ACC112 (cell line): ENCODE measurements around the gene ERCC3.

Source experiments
- H2AFZ ChIP-seq: fragments of 200-600 bp; sonication (generic); one replicate; pipeline ENCODE4 v1.6.0; 2017; ENCODE audit warnings: antibody characterized with exemption, low read length; ENCODE audit not compliant: unreplicated experiment
- H3K27ac ChIP-seq: fragments of 200-600 bp; sonication (generic); 2 replicates; pipeline ENCODE4 v1.5.1; 2014; ENCODE audit warnings: low read depth, mild to moderate bottlenecking, antibody characterized with exemption, low read length, moderate library complexity
- H3K27me3 ChIP-seq: fragments of 200-600 bp; sonication (generic); 2 replicates; pipeline ENCODE4 v1.6.1; 2014; ENCODE audit warnings: mild to moderate bottlenecking, antibody characterized with exemption, low read length, moderate library complexity, mixed read lengths; ENCODE audit not compliant: insufficient read depth
- H3K36me3 ChIP-seq: fragments of 200-600 bp; sonication (generic); 2 replicates; pipeline ENCODE4 v1.6.1; 2016; ENCODE audit warnings: mild to moderate bottlenecking, antibody characterized with exemption, low read length, moderate library complexity, mixed read lengths; ENCODE audit not compliant: insufficient read depth
- H3K4me1 ChIP-seq: fragments of 200-600 bp; sonication (generic); one replicate; pipeline ENCODE4 v1.6.1; 2016; ENCODE audit warnings: low read length, mixed read lengths; ENCODE audit not compliant: insufficient read depth, unreplicated experiment, control insufficient read depth
- H3K4me3 ChIP-seq: fragments of 200-600 bp; sonication (generic); 2 replicates; pipeline ENCODE4 v1.5.1; 2014; ENCODE audit warnings: mild to moderate bottlenecking, low read depth, low read length
- H3K79me2 ChIP-seq: fragments of 200-600 bp; sonication (generic); one replicate; pipeline ENCODE4 v1.6.0; 2016; ENCODE audit warnings: low read length; ENCODE audit not compliant: control insufficient read depth, unreplicated experiment, insufficient read depth

The ERCC3 gene

DNA sequence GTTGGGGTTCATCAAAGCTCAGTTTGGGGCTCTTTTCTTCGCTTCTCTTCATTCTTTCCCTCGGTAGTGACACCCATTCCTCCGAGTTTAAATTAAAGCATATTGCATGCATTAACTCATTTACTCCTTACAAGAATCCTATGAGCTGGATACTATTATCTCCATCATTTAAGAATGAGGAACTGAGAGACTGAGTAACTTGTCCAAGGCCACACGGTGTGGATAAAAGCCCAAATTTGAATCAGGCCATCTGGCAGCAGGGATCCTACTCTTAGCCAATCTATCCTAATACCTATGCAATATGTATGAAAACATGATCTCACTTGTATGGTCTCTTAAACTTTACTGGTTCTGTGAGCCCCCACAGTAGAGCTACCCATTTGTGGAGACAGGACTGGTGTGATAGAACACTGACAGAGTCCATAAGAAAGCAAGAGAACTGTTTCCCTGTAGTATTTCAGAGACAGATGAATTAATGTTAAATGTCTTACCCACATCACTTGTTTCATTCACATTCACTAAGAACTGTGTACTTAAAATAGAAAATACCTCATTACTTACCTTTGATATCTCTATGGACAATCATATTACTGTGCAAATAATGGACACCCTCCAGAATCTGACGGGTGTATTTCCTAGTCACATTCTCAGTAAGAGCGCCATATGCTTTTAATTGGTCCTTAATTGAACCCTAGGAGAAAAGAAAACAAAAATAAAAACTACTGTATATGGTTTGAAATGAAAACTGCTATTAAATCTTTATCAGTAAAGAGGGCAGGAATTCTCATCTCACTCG, 20.4 kb upstream of the ERCC3 start:
- no peaks in the 10 kb centered on the region for H3K4me1 ChIP-seq
- no peaks in the 10 kb centered on the region for H3K27me3 ChIP-seq
- H2AFZ ChIP-seq = no peak overlapping the region
- H3K27ac ChIP-seq = no peak overlapping the region
- peaks cover 20% of the 10 kb centered on the region for H3K36me3 ChIP-seq
- H3K79me2 ChIP-seq = no peaks in the 10 kb centered on the region
- H3K4me3 ChIP-seq = no peak overlapping the region

- H3K27ac ChIP-seq = no peak overlapping the region
- no peaks in the 10 kb centered on the region for H3K79me2 ChIP-seq
- H3K36me3 ChIP-seq = peaks cover 26% of the 10 kb centered on the region
- no peaks in the 10 kb centered on the region for H3K4me1 ChIP-seq
- no peak overlapping the region for H2AFZ ChIP-seq
- H3K27me3 ChIP-seq = no peaks in the 10 kb centered on the region
- no peak overlapping the region for H3K4me3 ChIP-seq
These were observed 19.5 kb upstream of the ERCC3 start for GRCh38 chr2:127313406-127313805.

DNA sequence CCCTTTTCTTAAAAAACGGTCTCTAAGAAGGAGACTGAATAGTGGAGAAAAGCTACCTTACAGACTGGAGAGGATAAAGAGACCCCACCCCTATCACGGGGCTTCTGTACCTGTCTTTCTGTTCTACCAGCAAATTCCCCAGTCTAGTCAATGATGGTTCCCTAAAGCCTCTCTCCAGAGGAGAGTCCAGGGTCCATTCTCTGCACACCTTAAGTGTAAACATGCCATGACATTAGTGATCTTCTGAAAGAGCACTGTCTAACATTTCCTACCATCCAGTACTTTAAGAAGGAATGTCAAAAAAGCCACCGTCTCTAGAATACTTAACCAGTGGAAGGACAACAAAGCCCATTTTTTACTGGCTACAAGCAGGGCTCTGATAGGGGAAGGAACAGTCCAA, 17.0 kb upstream of the ERCC3 start:
- Histone ChIP-seq H3K79me2 (no peaks in the 10 kb centered on the region), H3K27ac (no peak overlapping the region), H2AFZ (no peak overlapping the region), H3K4me1 (no peaks in the 10 kb centered on the region), H3K27me3 (no peaks in the 10 kb centered on the region), H3K4me3 (no peak overlapping the region), H3K36me3 (peaks cover 26% of the 10 kb centered on the region)

DNA sequence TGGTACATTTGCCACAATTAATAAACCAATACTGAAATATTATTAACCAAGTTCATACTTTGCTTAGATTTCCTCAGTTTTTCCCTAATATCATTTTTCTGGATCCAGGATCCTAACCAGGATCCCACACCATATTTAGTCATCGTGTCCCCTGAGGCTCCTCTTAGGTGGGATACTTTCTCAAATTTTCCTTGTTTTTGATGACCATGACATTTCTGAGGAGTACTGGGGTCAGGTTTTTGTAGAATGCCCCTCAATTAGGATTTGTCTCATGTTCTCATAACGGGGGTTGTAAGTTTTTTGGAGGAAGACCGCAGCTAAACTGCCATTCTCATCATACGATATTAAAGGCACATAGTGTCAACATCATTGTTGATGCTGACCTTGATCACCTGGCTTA, 15.5 kb upstream of the ERCC3 start:
- Histone ChIP-seq H3K27ac (no peak overlapping the region), H3K4me1 (no peaks in the 10 kb centered on the region), H3K36me3 (peaks cover 23% of the 10 kb centered on the region), H3K4me3 (no peak overlapping the region), H3K27me3 (no peaks in the 10 kb centered on the region), H2AFZ (no peak overlapping the region), H3K79me2 (no peaks in the 10 kb centered on the region)

DNA sequence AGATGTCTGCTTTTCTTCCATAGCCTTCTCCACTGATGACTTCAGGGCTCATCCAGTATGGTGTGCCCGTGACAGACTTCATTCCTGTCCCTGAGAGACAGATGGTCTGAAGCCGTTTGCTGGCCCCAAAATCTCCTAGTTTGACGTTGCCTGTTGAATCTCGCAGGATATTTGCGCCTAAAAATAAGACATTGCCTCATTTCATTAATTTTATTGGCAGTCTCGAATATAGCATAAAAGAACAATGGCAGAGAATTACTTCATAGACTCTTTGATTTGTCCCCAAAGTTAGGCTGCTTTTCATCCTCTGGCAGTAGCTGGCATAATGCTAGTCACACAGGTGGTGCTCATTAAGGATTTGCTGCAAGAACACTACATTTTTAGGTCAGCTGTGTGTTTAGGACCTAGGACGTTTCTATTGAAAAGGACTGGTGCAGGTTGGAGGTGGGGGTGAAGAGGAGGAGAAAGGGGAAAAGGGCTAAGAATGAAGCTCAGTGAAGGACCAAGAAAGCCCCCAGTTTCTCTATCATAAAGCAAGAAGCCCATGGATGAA, 14.7 kb upstream of the ERCC3 start:
- Histone ChIP-seq H3K79me2 (no peaks in the 10 kb centered on the region), H3K4me3 (no peak overlapping the region), H3K4me1 (no peaks in the 10 kb centered on the region), H2AFZ (no peak overlapping the region), H3K27ac (no peak overlapping the region), H3K27me3 (no peaks in the 10 kb centered on the region), H3K36me3 (peaks cover 16% of the 10 kb centered on the region)

DNA sequence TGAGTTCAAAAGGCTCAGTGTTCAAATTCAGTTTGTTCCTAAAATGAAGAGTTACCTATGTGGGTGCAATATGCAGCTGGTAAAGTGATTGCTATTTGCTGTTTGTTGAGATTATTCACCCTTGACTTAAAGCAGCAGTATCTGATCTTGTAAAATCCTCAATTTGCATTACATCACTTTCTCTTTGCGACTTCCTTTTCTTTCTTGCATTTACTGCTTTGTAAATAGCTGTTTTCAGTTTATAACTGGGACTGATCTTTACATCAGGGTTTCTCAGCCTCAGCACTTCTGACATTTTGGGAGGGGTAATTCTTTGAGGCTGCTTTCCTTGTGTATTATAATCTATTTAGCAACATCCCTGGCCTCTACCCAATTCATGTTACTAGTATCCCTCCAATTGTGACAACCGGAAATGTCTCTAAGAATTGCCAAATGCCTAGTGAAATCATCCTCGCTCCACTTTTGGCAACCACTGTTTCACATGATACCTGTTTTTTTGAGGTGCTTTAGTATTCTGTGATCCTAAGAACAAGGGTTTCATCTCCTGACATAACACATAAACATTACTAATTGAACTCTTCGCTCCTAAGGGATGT, 12.1 kb upstream of the ERCC3 start:
- Histone ChIP-seq H3K4me1 (no peaks in the 10 kb centered on the region), H3K36me3 (peaks cover 13% of the 10 kb centered on the region; the same call in 1 of the 2 replicates), H2AFZ (no peak overlapping the region), H3K79me2 (no peaks in the 10 kb centered on the region), H3K27ac (no peak overlapping the region), H3K4me3 (no peak overlapping the region), H3K27me3 (no peaks in the 10 kb centered on the region)

DNA sequence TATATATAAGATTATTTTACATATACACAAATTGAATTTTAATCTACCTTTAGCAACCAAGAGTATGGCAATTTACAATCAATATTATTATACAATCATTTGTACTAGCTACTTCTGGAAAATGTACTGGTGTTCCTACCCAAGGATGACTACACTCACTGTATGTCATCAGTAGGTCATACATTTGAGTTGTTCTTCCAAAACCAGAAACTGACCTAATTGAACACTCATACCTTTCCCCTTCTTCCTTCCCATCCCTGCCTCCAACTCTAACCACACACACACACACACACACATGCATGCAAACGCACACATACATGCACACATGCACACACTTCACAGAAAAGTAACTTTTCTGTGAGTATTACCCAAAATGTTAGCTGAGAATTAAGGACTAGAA, 8.2 kb upstream of the ERCC3 start:
- Histone ChIP-seq H3K4me3 (no peak overlapping the region), H3K36me3 (no peaks in the 10 kb centered on the region), H3K79me2 (no peaks in the 10 kb centered on the region), H3K4me1 (no peaks in the 10 kb centered on the region), H3K27ac (no peak overlapping the region), H2AFZ (no peak overlapping the region), H3K27me3 (no peaks in the 10 kb centered on the region)

DNA sequence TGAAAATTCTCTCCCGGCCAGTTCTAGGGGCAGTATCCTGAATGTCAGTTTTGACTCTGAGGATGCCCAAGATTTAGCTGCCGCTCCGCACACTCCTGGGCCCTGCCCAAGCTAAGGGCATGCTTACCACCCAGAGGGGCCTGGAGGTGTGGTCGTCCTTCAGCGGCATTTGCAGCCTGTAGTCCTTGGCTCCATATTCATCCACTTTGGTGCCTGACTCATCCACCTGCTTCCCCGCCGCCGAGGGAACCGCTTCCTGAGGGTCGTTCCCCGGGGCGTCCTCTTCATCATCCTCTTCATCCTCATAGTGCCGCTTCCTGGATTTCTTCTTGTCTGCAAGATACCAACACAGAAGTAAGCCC, 577 bp downstream of the ERCC3 start:
- H3K4me3 ChIP-seq = peak overlapping the region; percentile 98
- peak overlapping the region; percentile 99 for H2AFZ ChIP-seq
- H3K27me3 ChIP-seq = no peaks in the 10 kb centered on the region
- peaks cover 13% of the 10 kb centered on the region for H3K4me1 ChIP-seq
- peaks cover 35% of the 10 kb centered on the region for H3K36me3 ChIP-seq
- H3K79me2 ChIP-seq = peaks cover 29% of the 10 kb centered on the region
- H3K27ac ChIP-seq = peak overlapping the region; percentile 35; the same call in 1 of the 2 replicates

- no peak overlapping the region for H2AFZ ChIP-seq
- H3K36me3 ChIP-seq = peaks cover 69% of the 10 kb centered on the region
- no peaks in the 10 kb centered on the region for H3K27me3 ChIP-seq
- no peak overlapping the region for H3K27ac ChIP-seq
- no peak overlapping the region for H3K4me3 ChIP-seq
- peaks cover 9% of the 10 kb centered on the region for H3K4me1 ChIP-seq
- H3K79me2 ChIP-seq = peaks cover 29% of the 10 kb centered on the region
These were observed 5.7 kb downstream of the ERCC3 start for GRCh38 chr2:127288274-127288673.

GRCh38 chr2:127283275-127283674, 10.7 kb downstream of the ERCC3 start:
- Histone ChIP-seq H3K27me3 (no peaks in the 10 kb centered on the region), H2AFZ (no peak overlapping the region), H3K27ac (no peak overlapping the region), H3K36me3 (peaks cover 50% of the 10 kb centered on the region), H3K79me2 (peaks cover 25% of the 10 kb centered on the region), H3K4me3 (no peak overlapping the region), H3K4me1 (no peaks in the 10 kb centered on the region)

- Histone ChIP-seq H3K79me2 (peaks cover 27% of the 10 kb centered on the region), H3K27me3 (no peaks in the 10 kb centered on the region), H3K27ac (no peak overlapping the region), H3K4me1 (no peaks in the 10 kb centered on the region), H2AFZ (no peak overlapping the region), H3K4me3 (no peak overlapping the region), H3K36me3 (peaks cover 42% of the 10 kb centered on the region)
These were observed 13.3 kb downstream of the ERCC3 start for GRCh38 chr2:127280693-127281092.
